HCT116 (cell line): ENCODE measurements around the gene CD247.

Source experiments
- CEBPB ChIP-seq: IDR thresholded peaks from 2 replicates; pipeline ENCODE4 v1.6.1; 2012; ENCODE audit warnings: low read depth
- EZH2 ChIP-seq: fragments of 200-600 bp; sonication (generic); IDR thresholded peaks from 2 replicates; pipeline ENCODE4 v1.6.1; 2017; ENCODE audit warnings: antibody characterized with exemption, mixed run types
- JUND ChIP-seq: IDR thresholded peaks from 2 replicates; pipeline ENCODE4 v1.6.1; 2012
- POLR2A ChIP-seq: IDR thresholded peaks from 2 replicates; pipeline ENCODE4 v1.7.0; 2011; ENCODE audit warnings: borderline replicate concordance; ENCODE audit not compliant: insufficient read depth, insufficient read length; ENCODE audit errors: extremely low read depth
- POLR2AphosphoS5 ChIP-seq: IDR thresholded peaks from 2 replicates; pipeline ENCODE4 v1.6.1; 2011; ENCODE audit warnings: mild to moderate bottlenecking, low read depth, low read length, moderate library complexity
- SIN3A ChIP-seq: IDR thresholded peaks from 2 replicates; pipeline ENCODE4 v1.6.1; 2012; ENCODE audit warnings: low read depth
- SP1 ChIP-seq: IDR thresholded peaks from 2 replicates; pipeline ENCODE4 v1.6.1; 2012; ENCODE audit warnings: low read depth
- SRF ChIP-seq: IDR thresholded peaks from 2 replicates; pipeline ENCODE4 v1.6.1; 2012; ENCODE audit warnings: low read depth
- YY1 ChIP-seq: IDR thresholded peaks from 2 replicates; pipeline ENCODE4 v1.6.1; 2011; ENCODE audit warnings: low read length, low read depth, moderate library complexity, mild to moderate bottlenecking; ENCODE audit not compliant: insufficient replicate concordance; ENCODE audit errors: extremely low read depth
- ZNF274 ChIP-seq: fragments of 200-500 bp; sonication (Bioruptor generic); IDR thresholded peaks from 2 replicates; pipeline ENCODE4 v1.6.1; 2014; ENCODE audit warnings: mild to moderate bottlenecking, low read depth, low read length, inconsistent platforms
- TF ChIP-seq, protein P1 (sequence below): IDR thresholded peaks from 2 replicates; pipeline ENCODE4 v1.6.1; 2012
- TF ChIP-seq, protein P2 (sequence below), 3 experiments: fragments of 200-600 bp in 1 of 3; sonication (generic) in 1 of 3; IDR thresholded peaks in 2 of 3; conservative IDR thresholded peaks in 1 of 3; 2 replicates each; pipeline ENCODE4 v1.5.1; 2012 to 2017; ENCODE audit warnings: low read depth in 2 of 3, low read length in 2 of 3, antibody characterized with exemption in 1 of 3, borderline replicate concordance in 1 of 3, control low read depth in 1 of 3, mild to moderate bottlenecking in 1 of 3, mixed read lengths in 1 of 3, mixed run types in 1 of 3, moderate library complexity in 1 of 3; ENCODE audit not compliant: insufficient read depth in 1 of 3
- TF ChIP-seq, protein P3 (sequence below): IDR thresholded peaks from 2 replicates; pipeline ENCODE4 v1.6.1; 2012; ENCODE audit warnings: low read depth

DNA sequence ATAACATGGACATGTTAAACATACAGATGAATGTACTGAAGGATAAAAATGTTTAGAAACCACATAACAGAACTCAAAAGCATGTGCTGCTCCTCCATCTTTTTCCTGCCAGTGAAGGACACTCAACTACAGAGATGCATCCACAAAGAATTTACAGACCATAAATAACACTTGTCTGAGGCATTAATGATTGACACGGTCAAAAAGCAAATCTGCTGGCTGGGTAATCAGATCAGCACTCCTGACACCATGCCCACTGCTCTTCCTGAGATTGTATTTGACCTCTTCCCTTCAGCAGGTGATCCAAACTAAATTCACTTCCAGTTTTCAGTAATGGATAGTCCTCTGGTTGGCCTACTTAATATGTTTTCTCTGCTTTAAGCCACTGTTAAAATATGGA, 28.6 kb upstream of the CD247 start:
- no peak for TF ChIP-seq JUND
- TF ChIP-seq POLR2A = no peak
- TF ChIP-seq, protein P1, sequence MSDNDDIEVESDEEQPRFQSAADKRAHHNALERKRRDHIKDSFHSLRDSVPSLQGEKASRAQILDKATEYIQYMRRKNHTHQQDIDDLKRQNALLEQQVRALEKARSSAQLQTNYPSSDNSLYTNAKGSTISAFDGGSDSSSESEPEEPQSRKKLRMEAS = no peak
- TF ChIP-seq, protein P2, sequence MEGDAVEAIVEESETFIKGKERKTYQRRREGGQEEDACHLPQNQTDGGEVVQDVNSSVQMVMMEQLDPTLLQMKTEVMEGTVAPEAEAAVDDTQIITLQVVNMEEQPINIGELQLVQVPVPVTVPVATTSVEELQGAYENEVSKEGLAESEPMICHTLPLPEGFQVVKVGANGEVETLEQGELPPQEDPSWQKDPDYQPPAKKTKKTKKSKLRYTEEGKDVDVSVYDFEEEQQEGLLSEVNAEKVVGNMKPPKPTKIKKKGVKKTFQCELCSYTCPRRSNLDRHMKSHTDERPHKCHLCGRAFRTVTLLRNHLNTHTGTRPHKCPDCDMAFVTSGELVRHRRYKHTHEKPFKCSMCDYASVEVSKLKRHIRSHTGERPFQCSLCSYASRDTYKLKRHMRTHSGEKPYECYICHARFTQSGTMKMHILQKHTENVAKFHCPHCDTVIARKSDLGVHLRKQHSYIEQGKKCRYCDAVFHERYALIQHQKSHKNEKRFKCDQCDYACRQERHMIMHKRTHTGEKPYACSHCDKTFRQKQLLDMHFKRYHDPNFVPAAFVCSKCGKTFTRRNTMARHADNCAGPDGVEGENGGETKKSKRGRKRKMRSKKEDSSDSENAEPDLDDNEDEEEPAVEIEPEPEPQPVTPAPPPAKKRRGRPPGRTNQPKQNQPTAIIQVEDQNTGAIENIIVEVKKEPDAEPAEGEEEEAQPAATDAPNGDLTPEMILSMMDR (IDR thresholded peaks at IDR 0.05 in 2 of 3, conservative IDR thresholded peaks at IDR 0.05 in 1 of 3; ENCODE audit: borderline replicate concordance in 1 of 3, insufficient read depth in 1 of 3, low read depth in 2 of 3, low read length in 2 of 3) = no peak
- no peak for TF ChIP-seq POLR2AphosphoS5
- TF ChIP-seq CEBPB = no peak
- no peak for TF ChIP-seq YY1
- no peak for TF ChIP-seq SRF
- TF ChIP-seq SIN3A = no peak
- TF ChIP-seq EZH2 = no peak
- TF ChIP-seq ZNF274 = no peak
- no peak for TF ChIP-seq SP1
- TF ChIP-seq, protein P3, sequence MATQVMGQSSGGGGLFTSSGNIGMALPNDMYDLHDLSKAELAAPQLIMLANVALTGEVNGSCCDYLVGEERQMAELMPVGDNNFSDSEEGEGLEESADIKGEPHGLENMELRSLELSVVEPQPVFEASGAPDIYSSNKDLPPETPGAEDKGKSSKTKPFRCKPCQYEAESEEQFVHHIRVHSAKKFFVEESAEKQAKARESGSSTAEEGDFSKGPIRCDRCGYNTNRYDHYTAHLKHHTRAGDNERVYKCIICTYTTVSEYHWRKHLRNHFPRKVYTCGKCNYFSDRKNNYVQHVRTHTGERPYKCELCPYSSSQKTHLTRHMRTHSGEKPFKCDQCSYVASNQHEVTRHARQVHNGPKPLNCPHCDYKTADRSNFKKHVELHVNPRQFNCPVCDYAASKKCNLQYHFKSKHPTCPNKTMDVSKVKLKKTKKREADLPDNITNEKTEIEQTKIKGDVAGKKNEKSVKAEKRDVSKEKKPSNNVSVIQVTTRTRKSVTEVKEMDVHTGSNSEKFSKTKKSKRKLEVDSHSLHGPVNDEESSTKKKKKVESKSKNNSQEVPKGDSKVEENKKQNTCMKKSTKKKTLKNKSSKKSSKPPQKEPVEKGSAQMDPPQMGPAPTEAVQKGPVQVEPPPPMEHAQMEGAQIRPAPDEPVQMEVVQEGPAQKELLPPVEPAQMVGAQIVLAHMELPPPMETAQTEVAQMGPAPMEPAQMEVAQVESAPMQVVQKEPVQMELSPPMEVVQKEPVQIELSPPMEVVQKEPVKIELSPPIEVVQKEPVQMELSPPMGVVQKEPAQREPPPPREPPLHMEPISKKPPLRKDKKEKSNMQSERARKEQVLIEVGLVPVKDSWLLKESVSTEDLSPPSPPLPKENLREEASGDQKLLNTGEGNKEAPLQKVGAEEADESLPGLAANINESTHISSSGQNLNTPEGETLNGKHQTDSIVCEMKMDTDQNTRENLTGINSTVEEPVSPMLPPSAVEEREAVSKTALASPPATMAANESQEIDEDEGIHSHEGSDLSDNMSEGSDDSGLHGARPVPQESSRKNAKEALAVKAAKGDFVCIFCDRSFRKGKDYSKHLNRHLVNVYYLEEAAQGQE = no peak
